Subcutaneous adipose tissue (tissue), 4 donors: Measurements from ENCODE around the gene PLA2G15. TPM values are rescaled to one million over a fixed set of nuclear protein-coding genes. Genes with fewer than 3 reads are reported as not detected.

Experiments used
- total RNA-seq, 4 donors: library from RNA; depleted of rRNA; stranded (reverse); fragments of >200 nt; gene quantifications; one replicate each; pipeline ENCODE4 v1.1.0, GENCODE V29; 2016
- TF ChIP-seq, protein P1 (sequence below): fragments of 450-650 bp; IDR thresholded peaks from one replicate; pipeline ENCODE4 v1.5.1; 2016; ENCODE audit warnings: low read depth, mild to moderate bottlenecking, control low read depth, antibody characterized with exemption, moderate library complexity

PLA2G15 gene
- total RNA-seq, 4 donors from 2014 or later: 16.3 to 62.4 (median 36.0) TPM

GRCh38 chr16:68274441-68274840 is 29.3 kb downstream of the PLA2G15 start:
- TF ChIP-seq, protein P1, sequence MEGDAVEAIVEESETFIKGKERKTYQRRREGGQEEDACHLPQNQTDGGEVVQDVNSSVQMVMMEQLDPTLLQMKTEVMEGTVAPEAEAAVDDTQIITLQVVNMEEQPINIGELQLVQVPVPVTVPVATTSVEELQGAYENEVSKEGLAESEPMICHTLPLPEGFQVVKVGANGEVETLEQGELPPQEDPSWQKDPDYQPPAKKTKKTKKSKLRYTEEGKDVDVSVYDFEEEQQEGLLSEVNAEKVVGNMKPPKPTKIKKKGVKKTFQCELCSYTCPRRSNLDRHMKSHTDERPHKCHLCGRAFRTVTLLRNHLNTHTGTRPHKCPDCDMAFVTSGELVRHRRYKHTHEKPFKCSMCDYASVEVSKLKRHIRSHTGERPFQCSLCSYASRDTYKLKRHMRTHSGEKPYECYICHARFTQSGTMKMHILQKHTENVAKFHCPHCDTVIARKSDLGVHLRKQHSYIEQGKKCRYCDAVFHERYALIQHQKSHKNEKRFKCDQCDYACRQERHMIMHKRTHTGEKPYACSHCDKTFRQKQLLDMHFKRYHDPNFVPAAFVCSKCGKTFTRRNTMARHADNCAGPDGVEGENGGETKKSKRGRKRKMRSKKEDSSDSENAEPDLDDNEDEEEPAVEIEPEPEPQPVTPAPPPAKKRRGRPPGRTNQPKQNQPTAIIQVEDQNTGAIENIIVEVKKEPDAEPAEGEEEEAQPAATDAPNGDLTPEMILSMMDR: no peak

- TF ChIP-seq, protein P1: no peak
Observed at GRCh38 chr16:68275611-68276191, 30.5 kb downstream of the PLA2G15 start.

- TF ChIP-seq, protein P1: no peak
Observed at GRCh38 chr16:68276223-68276622, 31.1 kb downstream of the PLA2G15 start.

DNA sequence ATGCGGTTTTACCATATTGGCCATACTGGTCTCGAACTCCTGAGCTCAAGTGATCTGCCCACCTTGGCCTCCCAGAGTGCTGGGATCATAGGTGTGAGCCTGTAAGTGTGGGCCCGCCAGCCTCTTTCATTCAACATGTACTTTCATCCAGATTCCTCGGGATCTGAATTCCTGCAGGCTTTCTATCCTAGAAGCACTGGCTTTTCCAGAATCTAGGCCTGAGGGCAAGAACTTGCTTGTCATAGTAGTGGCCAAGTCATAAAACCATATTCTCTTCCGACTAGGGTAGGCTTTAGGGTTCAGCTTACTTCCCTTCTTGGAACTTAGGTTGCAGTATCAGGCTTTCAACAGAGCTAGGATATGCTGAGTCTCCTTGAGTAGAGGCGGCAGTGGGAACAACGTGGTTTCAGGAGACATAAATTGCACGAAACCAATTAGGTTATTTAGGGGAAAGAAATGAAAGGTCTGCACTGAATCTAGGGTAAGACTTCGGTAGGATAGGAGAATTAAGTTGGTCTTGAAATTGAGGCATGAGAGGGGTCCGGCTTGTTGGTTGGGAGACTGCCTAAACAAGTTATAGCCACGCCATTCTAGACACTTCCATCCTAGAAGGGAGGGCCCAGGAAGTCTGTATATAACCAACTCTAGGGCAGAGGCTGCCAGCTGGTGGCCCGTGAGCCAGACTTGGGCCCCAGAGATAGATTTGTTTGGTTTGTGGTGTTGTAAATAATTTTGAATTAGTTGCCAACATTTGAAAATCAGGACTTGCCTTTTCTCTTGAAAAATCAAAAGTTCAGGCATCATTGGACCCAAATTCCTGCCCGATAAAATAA is 34.8 kb downstream of the PLA2G15 start:
- TF ChIP-seq, protein P1: no peak

DNA sequence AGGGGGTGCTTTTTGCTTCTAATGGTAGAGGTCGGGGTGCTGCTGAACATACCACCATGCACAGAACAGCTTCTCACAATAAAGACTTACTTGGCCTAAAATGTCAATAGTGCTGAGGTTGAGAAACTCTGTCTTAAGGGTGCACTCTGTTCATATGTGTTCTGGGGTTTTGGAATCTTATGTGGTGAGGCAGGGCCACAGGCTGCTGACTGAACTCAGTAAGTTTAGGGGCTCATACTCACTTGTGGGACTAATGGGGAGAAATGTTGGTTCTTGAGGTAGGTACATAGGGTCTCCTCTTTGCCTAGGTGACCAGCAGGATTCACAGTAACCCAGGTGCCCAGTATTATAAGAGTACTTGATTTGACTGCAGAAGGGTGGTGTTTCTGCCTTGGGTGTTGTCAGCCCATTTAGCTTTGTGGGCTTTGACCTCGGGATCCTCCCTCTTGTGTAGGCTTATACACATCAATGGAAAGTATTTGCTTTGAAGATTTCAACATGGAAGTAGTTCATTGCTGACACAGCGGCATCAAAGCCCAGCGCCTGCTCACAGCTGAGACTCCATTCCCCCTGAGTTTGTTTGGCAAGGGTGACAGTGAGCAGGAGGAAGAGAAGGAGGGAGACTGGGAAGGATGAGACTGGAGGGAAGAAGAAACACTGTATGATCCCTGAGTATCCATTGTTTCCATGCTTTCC is 36.3 kb downstream of the PLA2G15 start:
- TF ChIP-seq, protein P1: no peak

DNA sequence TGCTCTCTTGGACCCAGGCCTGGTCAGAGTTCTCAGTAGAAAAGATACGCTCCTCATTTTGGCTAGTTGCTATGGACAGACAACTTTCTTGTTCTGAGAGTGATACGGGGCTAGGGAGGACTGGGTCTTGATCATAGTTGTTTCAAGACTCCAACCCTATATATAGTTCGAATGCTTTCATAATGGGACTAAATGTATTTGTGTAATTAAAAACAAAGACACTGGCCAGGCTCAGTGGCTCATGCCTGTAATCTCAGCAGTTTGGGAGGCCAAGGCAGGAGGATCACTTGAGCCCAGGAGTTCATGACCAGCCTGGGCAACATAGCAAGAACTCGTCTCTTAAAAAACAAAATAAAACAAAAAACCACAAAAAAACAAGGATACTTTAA is 36.9 kb downstream of the PLA2G15 start:
- TF ChIP-seq, protein P1: no peak

DNA sequence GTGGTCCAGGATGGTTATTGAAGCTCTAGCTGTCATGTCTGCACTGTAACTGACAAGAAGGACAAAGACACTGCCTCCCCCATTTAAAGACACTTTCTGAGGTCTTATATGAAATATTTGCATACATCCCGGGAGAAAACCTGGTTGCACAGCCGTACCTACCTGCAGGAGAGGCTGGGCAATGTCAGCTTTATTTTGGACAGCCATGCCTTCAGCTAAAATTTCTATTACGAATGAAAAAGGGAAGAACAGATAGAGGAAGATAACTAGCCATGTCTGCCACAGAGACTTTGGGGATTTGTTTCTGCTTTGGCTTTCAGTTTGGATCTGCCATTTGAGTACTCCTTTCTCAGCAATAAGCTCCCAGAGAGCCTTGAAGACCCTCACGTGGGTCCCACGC is 38.2 kb downstream of the PLA2G15 start:
- TF ChIP-seq, protein P1: no peak
